HG03460 (cell line): ENCODE measurements around the gene ST8SIA6.
"Not testable (repeated sequence)": the region's sequence is repeated elsewhere in the genome, so short reads cannot be mapped to it uniquely, and the experiment has no call there.

ENCODE experiments used
- ATAC-seq: cut with Tn5 transposase; IDR thresholded peaks from one replicate; pipeline ENCODE4 v1.9.1; 2021; ENCODE audit not compliant: unreplicated experiment

ST8SIA6 gene

GRCh38 chr10:17454161-17455014 is at the start of gene ST8SIA6:
Gene ST8SIA6, minus strand, starts transcription at chr10:17454595. Its CDS starts 340 bp downstream, at chr10:17454255.
- ATAC-seq = no peak

- ATAC-seq = no peak
Observed at GRCh38 chr10:17503795-17504194, 49.4 kb upstream of the ST8SIA6 start.

GRCh38 chr10:17502814-17503213 is 48.4 kb upstream of the ST8SIA6 start:
- no peak for ATAC-seq

GRCh38 chr10:17499014-17499413 is 44.6 kb upstream of the ST8SIA6 start:
- ATAC-seq = not testable (repeated sequence)

- ATAC-seq = no peak
Observed at GRCh38 chr10:17497446-17498030, 43.1 kb upstream of the ST8SIA6 start.

- ATAC-seq = no peak
Observed at GRCh38 chr10:17494626-17495260, 40.3 kb upstream of the ST8SIA6 start.

- no peak for ATAC-seq
Observed at GRCh38 chr10:17488848-17489247, 34.5 kb upstream of the ST8SIA6 start.

- no peak for ATAC-seq
Observed at GRCh38 chr10:17483079-17483478, 28.7 kb upstream of the ST8SIA6 start.

- no peak for ATAC-seq
Observed at GRCh38 chr10:17479822-17480221, 25.4 kb upstream of the ST8SIA6 start.

- no peak for ATAC-seq
Observed at GRCh38 chr10:17479015-17479615, 24.7 kb upstream of the ST8SIA6 start.

- no peak for ATAC-seq
Observed at GRCh38 chr10:17476073-17476472, 21.7 kb upstream of the ST8SIA6 start.

GRCh38 chr10:17475661-17476060 is 21.3 kb upstream of the ST8SIA6 start:
- ATAC-seq = no peak

- no peak for ATAC-seq
Observed at GRCh38 chr10:17474595-17475323, 20.4 kb upstream of the ST8SIA6 start.

GRCh38 chr10:17473228-17473950 is 19.0 kb upstream of the ST8SIA6 start:
- ATAC-seq = no peak

GRCh38 chr10:17472481-17473227 is 18.3 kb upstream of the ST8SIA6 start:
- ATAC-seq = no peak

GRCh38 chr10:17470246-17470645 is 15.9 kb upstream of the ST8SIA6 start:
- ATAC-seq = no peak

GRCh38 chr10:17465328-17466125 is 11.1 kb upstream of the ST8SIA6 start:
- ATAC-seq = no peak

- no peak for ATAC-seq
Observed at GRCh38 chr10:17464545-17464944, 10.2 kb upstream of the ST8SIA6 start.

- ATAC-seq = no peak
Observed at GRCh38 chr10:17460756-17461155, 6.4 kb upstream of the ST8SIA6 start.
